Measurements from ENCODE around the gene NEXN. TPM values are rescaled to one million over a fixed set of nuclear protein-coding genes. Genes with fewer than 3 reads are reported as not detected.

NEXN gene
- total and polyA plus RNA-seq, 4 donors: 0.51 to 2.4 (median 1.7) TPM

DNA sequence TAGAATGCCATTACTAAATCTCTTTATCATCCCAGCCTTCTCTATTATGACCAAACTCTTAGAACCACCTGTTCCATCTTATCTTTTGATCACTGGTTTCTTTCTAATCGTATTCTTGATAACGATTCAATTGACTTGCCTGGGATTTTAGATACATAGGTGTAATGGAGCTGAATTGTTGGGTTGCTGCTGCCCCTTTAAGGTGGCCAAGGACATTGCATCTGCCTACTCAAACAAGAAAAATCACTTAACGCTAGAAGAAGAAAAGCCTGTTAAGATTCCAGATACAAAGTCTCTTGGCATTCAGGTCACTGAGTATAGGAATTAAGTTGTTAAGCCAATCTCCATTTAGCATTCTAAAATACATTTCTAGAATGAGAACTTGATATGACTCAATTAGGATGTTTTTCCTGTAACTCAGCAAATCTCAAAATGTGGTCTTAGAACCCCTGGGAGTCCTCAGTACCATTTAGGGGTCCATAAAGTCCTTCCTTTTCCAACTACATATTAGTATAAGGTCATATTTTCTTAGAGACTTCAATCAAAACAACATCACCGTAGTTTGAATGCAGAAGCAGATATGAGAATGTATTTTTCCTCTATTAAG, 12.4 kb downstream of the NEXN start:
- DNase-seq (ENCODE audit: low spot score): no peak
- TF ChIP-seq, protein P1, sequence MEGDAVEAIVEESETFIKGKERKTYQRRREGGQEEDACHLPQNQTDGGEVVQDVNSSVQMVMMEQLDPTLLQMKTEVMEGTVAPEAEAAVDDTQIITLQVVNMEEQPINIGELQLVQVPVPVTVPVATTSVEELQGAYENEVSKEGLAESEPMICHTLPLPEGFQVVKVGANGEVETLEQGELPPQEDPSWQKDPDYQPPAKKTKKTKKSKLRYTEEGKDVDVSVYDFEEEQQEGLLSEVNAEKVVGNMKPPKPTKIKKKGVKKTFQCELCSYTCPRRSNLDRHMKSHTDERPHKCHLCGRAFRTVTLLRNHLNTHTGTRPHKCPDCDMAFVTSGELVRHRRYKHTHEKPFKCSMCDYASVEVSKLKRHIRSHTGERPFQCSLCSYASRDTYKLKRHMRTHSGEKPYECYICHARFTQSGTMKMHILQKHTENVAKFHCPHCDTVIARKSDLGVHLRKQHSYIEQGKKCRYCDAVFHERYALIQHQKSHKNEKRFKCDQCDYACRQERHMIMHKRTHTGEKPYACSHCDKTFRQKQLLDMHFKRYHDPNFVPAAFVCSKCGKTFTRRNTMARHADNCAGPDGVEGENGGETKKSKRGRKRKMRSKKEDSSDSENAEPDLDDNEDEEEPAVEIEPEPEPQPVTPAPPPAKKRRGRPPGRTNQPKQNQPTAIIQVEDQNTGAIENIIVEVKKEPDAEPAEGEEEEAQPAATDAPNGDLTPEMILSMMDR (IDR thresholded peaks at IDR 0.05; ENCODE audit: low read depth, low read length, missing input control): peak; percentile 45
- TF ChIP-seq, protein P2, sequence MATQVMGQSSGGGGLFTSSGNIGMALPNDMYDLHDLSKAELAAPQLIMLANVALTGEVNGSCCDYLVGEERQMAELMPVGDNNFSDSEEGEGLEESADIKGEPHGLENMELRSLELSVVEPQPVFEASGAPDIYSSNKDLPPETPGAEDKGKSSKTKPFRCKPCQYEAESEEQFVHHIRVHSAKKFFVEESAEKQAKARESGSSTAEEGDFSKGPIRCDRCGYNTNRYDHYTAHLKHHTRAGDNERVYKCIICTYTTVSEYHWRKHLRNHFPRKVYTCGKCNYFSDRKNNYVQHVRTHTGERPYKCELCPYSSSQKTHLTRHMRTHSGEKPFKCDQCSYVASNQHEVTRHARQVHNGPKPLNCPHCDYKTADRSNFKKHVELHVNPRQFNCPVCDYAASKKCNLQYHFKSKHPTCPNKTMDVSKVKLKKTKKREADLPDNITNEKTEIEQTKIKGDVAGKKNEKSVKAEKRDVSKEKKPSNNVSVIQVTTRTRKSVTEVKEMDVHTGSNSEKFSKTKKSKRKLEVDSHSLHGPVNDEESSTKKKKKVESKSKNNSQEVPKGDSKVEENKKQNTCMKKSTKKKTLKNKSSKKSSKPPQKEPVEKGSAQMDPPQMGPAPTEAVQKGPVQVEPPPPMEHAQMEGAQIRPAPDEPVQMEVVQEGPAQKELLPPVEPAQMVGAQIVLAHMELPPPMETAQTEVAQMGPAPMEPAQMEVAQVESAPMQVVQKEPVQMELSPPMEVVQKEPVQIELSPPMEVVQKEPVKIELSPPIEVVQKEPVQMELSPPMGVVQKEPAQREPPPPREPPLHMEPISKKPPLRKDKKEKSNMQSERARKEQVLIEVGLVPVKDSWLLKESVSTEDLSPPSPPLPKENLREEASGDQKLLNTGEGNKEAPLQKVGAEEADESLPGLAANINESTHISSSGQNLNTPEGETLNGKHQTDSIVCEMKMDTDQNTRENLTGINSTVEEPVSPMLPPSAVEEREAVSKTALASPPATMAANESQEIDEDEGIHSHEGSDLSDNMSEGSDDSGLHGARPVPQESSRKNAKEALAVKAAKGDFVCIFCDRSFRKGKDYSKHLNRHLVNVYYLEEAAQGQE (IDR thresholded peaks at IDR 0.05): no peak
- peak; percentile 75 to 81 for TF ChIP-seq RAD21 (IDR thresholded peaks at IDR 0.05)

DNA sequence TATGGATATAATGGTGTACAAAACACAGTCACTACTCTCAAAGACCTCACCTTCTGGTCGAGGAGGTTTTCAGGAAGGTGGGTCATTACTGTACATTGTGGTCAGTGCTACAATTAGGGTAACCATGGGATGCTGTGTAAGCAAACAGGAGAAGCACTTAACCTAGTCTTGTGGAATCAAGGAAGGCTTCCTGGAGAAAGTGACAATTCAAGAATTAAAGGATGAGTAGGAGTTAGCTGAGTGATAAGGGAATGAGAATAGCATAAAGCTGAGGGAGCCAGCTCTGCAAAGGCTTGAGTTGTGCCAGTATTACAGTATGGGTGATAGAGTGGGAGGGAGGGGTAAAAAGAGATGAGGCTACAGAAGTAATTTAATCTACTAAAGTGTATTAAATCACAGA, 17.2 kb downstream of the NEXN start:
- 82% methylated on average over 1 of the region's 1 CpG for WGBS
- Histone ChIP-seq H3K4me3 (ENCODE audit: low read depth in 1 of 3, low read length in 3 of 3) (no peak overlapping the region), H3K4me1 (ENCODE audit: control insufficient read depth in 4 of 4, insufficient read depth in 4 of 4, low read length in 3 of 4) (peaks cover 0 to 3% (median 0%) of the 10 kb centered on the region in 4 donors), H3K27me3 (ENCODE audit: control insufficient read depth in 4 of 4, insufficient read depth in 4 of 4, low read length in 3 of 4) (no peaks in the 10 kb centered on the region), H3K9ac (ENCODE audit: low read depth in 1 of 2, low read length in 2 of 2) (no peak overlapping the region), H3K36me3 (ENCODE audit: control insufficient read depth in 4 of 4, insufficient read depth in 3 of 4, low read depth in 1 of 4, low read length in 3 of 4) (no peaks in the 10 kb centered on the region), H3K27ac (ENCODE audit: low read depth in 1 of 2, low read length in 2 of 2) (no peak overlapping the region), H3K9me3 (ENCODE audit: control insufficient read depth in 4 of 4, low read length in 3 of 4) (no peaks in the 10 kb centered on the region)
- DNase-seq (ENCODE audit: low spot score): no peak
- TF ChIP-seq YY1 (IDR thresholded peaks at IDR 0.05): no peak
- TF ChIP-seq JUND (IDR thresholded peaks at IDR 0.05): no peak
- TF ChIP-seq NR2F2 (IDR thresholded peaks at IDR 0.05): no peak
- TF ChIP-seq, protein P3, sequence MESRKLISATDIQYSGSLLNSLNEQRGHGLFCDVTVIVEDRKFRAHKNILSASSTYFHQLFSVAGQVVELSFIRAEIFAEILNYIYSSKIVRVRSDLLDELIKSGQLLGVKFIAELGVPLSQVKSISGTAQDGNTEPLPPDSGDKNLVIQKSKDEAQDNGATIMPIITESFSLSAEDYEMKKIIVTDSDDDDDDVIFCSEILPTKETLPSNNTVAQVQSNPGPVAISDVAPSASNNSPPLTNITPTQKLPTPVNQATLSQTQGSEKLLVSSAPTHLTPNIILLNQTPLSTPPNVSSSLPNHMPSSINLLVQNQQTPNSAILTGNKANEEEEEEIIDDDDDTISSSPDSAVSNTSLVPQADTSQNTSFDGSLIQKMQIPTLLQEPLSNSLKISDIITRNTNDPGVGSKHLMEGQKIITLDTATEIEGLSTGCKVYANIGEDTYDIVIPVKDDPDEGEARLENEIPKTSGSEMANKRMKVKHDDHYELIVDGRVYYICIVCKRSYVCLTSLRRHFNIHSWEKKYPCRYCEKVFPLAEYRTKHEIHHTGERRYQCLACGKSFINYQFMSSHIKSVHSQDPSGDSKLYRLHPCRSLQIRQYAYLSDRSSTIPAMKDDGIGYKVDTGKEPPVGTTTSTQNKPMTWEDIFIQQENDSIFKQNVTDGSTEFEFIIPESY (IDR thresholded peaks at IDR 0.05): no peak
- no peak for TF ChIP-seq EGR1 (IDR thresholded peaks at IDR 0.05; ENCODE audit: low read depth in 2 of 2)
- no peak for TF ChIP-seq SP1 (IDR thresholded peaks at IDR 0.05)
- TF ChIP-seq GABPA (IDR thresholded peaks at IDR 0.05 in 1 of 2, conservative IDR thresholded peaks at IDR 0.05 in 1 of 2): no peak
- no peak for TF ChIP-seq RAD21 (IDR thresholded peaks at IDR 0.05)
- TF ChIP-seq, protein P2 (IDR thresholded peaks at IDR 0.05): no peak
- no peak for TF ChIP-seq HNF4A (conservative IDR thresholded peaks at IDR 0.05)
- no peak for TF ChIP-seq RXRA (IDR thresholded peaks at IDR 0.05)
- TF ChIP-seq, protein P4, sequence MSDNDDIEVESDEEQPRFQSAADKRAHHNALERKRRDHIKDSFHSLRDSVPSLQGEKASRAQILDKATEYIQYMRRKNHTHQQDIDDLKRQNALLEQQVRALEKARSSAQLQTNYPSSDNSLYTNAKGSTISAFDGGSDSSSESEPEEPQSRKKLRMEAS (IDR thresholded peaks at IDR 0.05): no peak
- TF ChIP-seq FOXA1 (IDR thresholded peaks at IDR 0.05): no peak
- no peak for TF ChIP-seq HNF4G (IDR thresholded peaks at IDR 0.05)
- TF ChIP-seq, protein P1 (IDR thresholded peaks at IDR 0.05; ENCODE audit: low read depth, low read length, missing input control): no peak
- TF ChIP-seq FOXA2 (IDR thresholded peaks at IDR 0.05): no peak
- TF ChIP-seq, protein P5, sequence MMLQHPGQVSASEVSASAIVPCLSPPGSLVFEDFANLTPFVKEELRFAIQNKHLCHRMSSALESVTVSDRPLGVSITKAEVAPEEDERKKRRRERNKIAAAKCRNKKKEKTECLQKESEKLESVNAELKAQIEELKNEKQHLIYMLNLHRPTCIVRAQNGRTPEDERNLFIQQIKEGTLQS (IDR thresholded peaks at IDR 0.05): no peak
- TF ChIP-seq TAF1 (conservative IDR thresholded peaks at IDR 0.05): no peak

More for the DNA sequence above, 12.4 kb downstream of the NEXN start:
- Histone ChIP-seq H3K27me3 (ENCODE audit: control insufficient read depth in 4 of 4, insufficient read depth in 4 of 4, low read length in 3 of 4) (no peaks in the 10 kb centered on the region), H3K4me3 (ENCODE audit: low read depth in 1 of 3, low read length in 3 of 3) (no peak overlapping the region), H3K27ac (ENCODE audit: low read depth in 1 of 2, low read length in 2 of 2) (no peak overlapping the region), H3K4me1 (ENCODE audit: control insufficient read depth in 4 of 4, insufficient read depth in 4 of 4, low read length in 3 of 4) (peaks cover 0 to under 1% (median 0%) of the 10 kb centered on the region in 4 donors), H3K9me3 (ENCODE audit: control insufficient read depth in 4 of 4, low read length in 3 of 4) (no peaks in the 10 kb centered on the region), H3K9ac (ENCODE audit: low read depth in 1 of 2, low read length in 2 of 2) (no peak overlapping the region), H3K36me3 (ENCODE audit: control insufficient read depth in 4 of 4, insufficient read depth in 3 of 4, low read depth in 1 of 4, low read length in 3 of 4) (no peaks in the 10 kb centered on the region)
- WGBS: 25% methylated on average over 4 of the region's 4 CpGs

Data from liver (tissue), 9 donors.